Stimulated activated CD8-positive, alpha-beta memory T cell treated with anti-CD3 and anti-CD28 coated beads, Interleukin-7, amount 100 ng/mL, for 4 hours (primary cell): ENCODE results near the gene SDR39U1.

Experiments used
- DNase-seq, 2 donors: peaks; one replicate each; pipeline ENCODE4 v3.0.0-alpha.2; 2020; ENCODE audit warnings: low read depth in 2 of 2

Gene SDR39U1

GRCh38 chr14:24441904-24442239, 704 bp downstream of the SDR39U1 start:
- DNase-seq, result no peak

GRCh38 chr14:24441485-24441884, 1.1 kb downstream of the SDR39U1 start:
- no peak for DNase-seq

GRCh38 chr14:24440606-24441399, 1.8 kb downstream of the SDR39U1 start:
- no peak for DNase-seq

- no peak for DNase-seq
Observed at GRCh38 chr14:24439830-24440605, 2.6 kb downstream of the SDR39U1 start.

- no peak for DNase-seq
Observed at GRCh38 chr14:24439257-24439656, 3.3 kb downstream of the SDR39U1 start.

GRCh38 chr14:24438223-24439097, 4.1 kb downstream of the SDR39U1 start:
- no peak for DNase-seq

- no peak for DNase-seq
Observed at GRCh38 chr14:24437736-24438067, 4.9 kb downstream of the SDR39U1 start.

GRCh38 chr14:24437020-24437735, 5.4 kb downstream of the SDR39U1 start:
- DNase-seq, result no peak

- DNase-seq, result no peak
Observed at GRCh38 chr14:24436355-24437019, 6.1 kb downstream of the SDR39U1 start.

- DNase-seq, result no peak
Observed at GRCh38 chr14:24435998-24436354, 6.6 kb downstream of the SDR39U1 start.

GRCh38 chr14:24435192-24435810, 7.3 kb downstream of the SDR39U1 start:
- DNase-seq, result no peak

GRCh38 chr14:24434676-24435075, 7.9 kb downstream of the SDR39U1 start:
- no peak for DNase-seq

GRCh38 chr14:24434036-24434435, 8.5 kb downstream of the SDR39U1 start:
- no peak for DNase-seq

- DNase-seq, result no peak
Observed at GRCh38 chr14:24432259-24433131, 10.1 kb downstream of the SDR39U1 start.

- DNase-seq, result peak; percentile 77
Observed at GRCh38 chr14:24431569-24432258, 10.9 kb downstream of the SDR39U1 start.

- DNase-seq, result peak; percentile 40 to 50
Observed at GRCh38 chr14:24430682-24431568, 11.7 kb downstream of the SDR39U1 start.

- no peak for DNase-seq
Observed at GRCh38 chr14:24430143-24430681, 12.4 kb downstream of the SDR39U1 start.
